GM23248 (cell line): ENCODE results near the gene U2AF1L4.

Experiments used
- EZH2 ChIP-seq: fragments of 200-600 bp; sonication (generic); IDR thresholded peaks from 2 replicates; pipeline ENCODE4 v1.6.1; 2018; ENCODE audit warnings: antibody characterized with exemption, mild to moderate bottlenecking; ENCODE audit not compliant: insufficient read depth, poor library complexity, severe bottlenecking
- EZH2phosphoT487 ChIP-seq: fragments of 200-600 bp; sonication (generic); IDR thresholded peaks from 2 replicates; pipeline ENCODE4 v1.6.1; 2018; ENCODE audit warnings: antibody characterized with exemption, moderate library complexity, mild to moderate bottlenecking, low read depth; ENCODE audit not compliant: insufficient read depth

DNA sequence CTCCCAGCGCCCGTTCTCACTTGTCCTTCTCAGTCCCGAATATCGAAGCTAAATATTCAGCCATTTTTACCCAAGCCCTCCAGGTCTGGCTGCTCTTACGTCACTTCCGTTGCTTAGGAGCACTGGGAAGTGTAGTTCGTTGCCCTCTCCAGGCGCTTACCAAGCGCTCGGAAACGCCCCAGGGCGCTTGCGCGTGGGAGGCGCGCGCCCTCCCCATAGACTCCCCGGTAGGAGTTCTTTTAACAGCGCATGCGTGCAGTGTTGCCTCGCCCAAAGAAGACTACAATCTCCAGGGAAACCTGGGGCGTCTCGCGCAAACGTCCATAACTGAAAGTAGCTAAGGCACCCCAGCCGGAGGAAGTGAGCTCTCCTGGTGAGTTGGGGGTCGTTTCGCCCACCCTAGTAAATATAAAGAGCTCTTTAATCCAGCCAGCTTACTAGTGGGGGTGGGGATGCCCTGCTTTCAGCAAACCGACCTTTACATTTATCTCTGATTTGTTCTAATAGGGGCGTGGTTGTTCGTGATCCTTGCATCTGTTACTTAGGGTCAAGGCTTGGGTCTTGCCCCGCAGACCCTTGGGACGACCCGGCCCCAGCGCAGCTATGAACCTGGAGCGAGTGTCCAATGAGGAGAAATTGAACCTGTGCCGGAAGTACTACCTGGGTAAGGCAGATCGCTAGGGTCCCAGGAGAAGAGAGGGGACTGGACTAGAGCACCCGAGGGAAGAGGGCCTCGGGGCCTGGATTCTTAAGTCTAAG, at the start of gene U2AF1L4, which contains the start of gene PSENEN:
- TF ChIP-seq EZH2, result no peak
- TF ChIP-seq EZH2phosphoT487, result no peak
